Esophagus squamous epithelium (tissue), 4 donors: ENCODE measurements around the gene UNC79.

ENCODE experiments used
- CTCF ChIP-seq, 6 experiments: fragments of 450-650 bp in 4 of 6; fragments of 200-600 bp in 2 of 6; sonication (generic) in 2 of 6; IDR thresholded peaks; one replicate each; pipeline ENCODE4 v1.5.1; 2016 to 2019; ENCODE audit warnings: antibody characterized with exemption in 6 of 6, mild to moderate bottlenecking in 4 of 6, moderate library complexity in 4 of 6
- POLR2A ChIP-seq, 4 donors: fragments of 450-650 bp; IDR thresholded peaks; one replicate each; pipeline ENCODE4 v1.6.1; 2017; ENCODE audit warnings: antibody characterized with exemption in 4 of 4, mild to moderate bottlenecking in 4 of 4, moderate library complexity in 3 of 4

- no peak for TF ChIP-seq POLR2A (IDR thresholded peaks at IDR 0.05)
- no peak for TF ChIP-seq CTCF (IDR thresholded peaks at IDR 0.05)
Observed at GRCh38 chr14:93462479-93462878, 31.7 kb downstream of the UNC79 start.
